ENCODE results near the gene DNAJC8. TPM values are rescaled to one million over a fixed set of nuclear protein-coding genes. Genes with fewer than 3 reads are reported as not detected.
A peak's percentile ranks its signal among the peaks of the same experiment; 100 is the strongest.

Gene DNAJC8
- total RNA-seq, 4 donors from 2014 or later, result 27.4 to 55.1 (median 48.9) TPM

GRCh38 chr1:28267633-28268032, 34.8 kb upstream of the DNAJC8 start:
- intact Hi-C loops (cut with DNase I), result no loop called here
- Histone ChIP-seq H3K9me3 (no peaks in the 10 kb centered on the region), H3K4me3 (no peak overlapping the region), H3K4me1 (peaks cover 0 to 15% (median 0%) of the 10 kb centered on the region in 3 donors), H3K27ac (no peak overlapping the region), H3K27me3 (no peaks in the 10 kb centered on the region), H3K36me3 (peaks cover 5 to 41% (median 7%) of the 10 kb centered on the region in 3 donors)
- WGBS, 2 donors, result 73 to 75% methylated on average over 2 of the region's 2 CpGs
- DNase-seq, result no peak
- TF ChIP-seq POLR2A (IDR thresholded peaks at IDR 0.05), result no peak
- TF ChIP-seq, protein P1, sequence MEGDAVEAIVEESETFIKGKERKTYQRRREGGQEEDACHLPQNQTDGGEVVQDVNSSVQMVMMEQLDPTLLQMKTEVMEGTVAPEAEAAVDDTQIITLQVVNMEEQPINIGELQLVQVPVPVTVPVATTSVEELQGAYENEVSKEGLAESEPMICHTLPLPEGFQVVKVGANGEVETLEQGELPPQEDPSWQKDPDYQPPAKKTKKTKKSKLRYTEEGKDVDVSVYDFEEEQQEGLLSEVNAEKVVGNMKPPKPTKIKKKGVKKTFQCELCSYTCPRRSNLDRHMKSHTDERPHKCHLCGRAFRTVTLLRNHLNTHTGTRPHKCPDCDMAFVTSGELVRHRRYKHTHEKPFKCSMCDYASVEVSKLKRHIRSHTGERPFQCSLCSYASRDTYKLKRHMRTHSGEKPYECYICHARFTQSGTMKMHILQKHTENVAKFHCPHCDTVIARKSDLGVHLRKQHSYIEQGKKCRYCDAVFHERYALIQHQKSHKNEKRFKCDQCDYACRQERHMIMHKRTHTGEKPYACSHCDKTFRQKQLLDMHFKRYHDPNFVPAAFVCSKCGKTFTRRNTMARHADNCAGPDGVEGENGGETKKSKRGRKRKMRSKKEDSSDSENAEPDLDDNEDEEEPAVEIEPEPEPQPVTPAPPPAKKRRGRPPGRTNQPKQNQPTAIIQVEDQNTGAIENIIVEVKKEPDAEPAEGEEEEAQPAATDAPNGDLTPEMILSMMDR (IDR thresholded peaks at IDR 0.05), result no peak

- no peaks in the 10 kb centered on the region for H3K9me3 ChIP-seq
- intact Hi-C loops (cut with DNase I), result no loop called here
- H3K27ac ChIP-seq, result no peak overlapping the region
- H3K36me3 ChIP-seq, result peaks cover 0 to 34% (median under 1%) of the 10 kb centered on the region in 3 donors
- H3K4me1 ChIP-seq, result peaks cover 0 to 20% (median 0%) of the 10 kb centered on the region in 3 donors
- no peak for TF ChIP-seq POLR2A (IDR thresholded peaks at IDR 0.05)
- TF ChIP-seq, protein P1 (IDR thresholded peaks at IDR 0.05), result no peak
- WGBS, 2 donors, result 76 to 94% methylated on average over 2 to 4 of the region's 5 CpGs
- no peaks in the 10 kb centered on the region for H3K27me3 ChIP-seq
- DNase-seq, result no peak
- no peak overlapping the region for H3K4me3 ChIP-seq
Observed at GRCh38 chr1:28266920-28267322, 34.1 kb upstream of the DNAJC8 start.

GRCh38 chr1:28265577-28265976, 32.7 kb upstream of the DNAJC8 start:
- intact Hi-C loops (cut with DNase I), result no loop called here
- Histone ChIP-seq H3K9me3 (no peaks in the 10 kb centered on the region), H3K27ac (no peak overlapping the region), H3K4me1 (peaks cover 5 to 34% (median 9%) of the 10 kb centered on the region in 3 donors), H3K4me3 (no peak overlapping the region), H3K36me3 (peaks cover 0 to 21% (median 0%) of the 10 kb centered on the region in 3 donors), H3K27me3 (no peaks in the 10 kb centered on the region)
- no peak for DNase-seq
- WGBS, 2 donors, result 85 to 87% methylated on average over 8 of the region's 8 CpGs
- TF ChIP-seq POLR2A (IDR thresholded peaks at IDR 0.05), result no peak
- TF ChIP-seq, protein P1 (IDR thresholded peaks at IDR 0.05), result no peak

GRCh38 chr1:28264897-28265296, 32.1 kb upstream of the DNAJC8 start:
- intact Hi-C loops (cut with DNase I), result no loop called here
- Histone ChIP-seq H3K36me3 (peaks cover 0 to 14% (median 0%) of the 10 kb centered on the region in 3 donors), H3K4me3 (no peak overlapping the region), H3K4me1 (peaks cover 6 to 38% (median 9%) of the 10 kb centered on the region in 3 donors), H3K27me3 (no peaks in the 10 kb centered on the region), H3K27ac (no peak overlapping the region), H3K9me3 (no peaks in the 10 kb centered on the region)
- WGBS, 2 donors, result 80% methylated on average over 1 of the region's 1 CpG; no CpG with 5 or more reads in 1 of the 2 donors
- no peak for DNase-seq
- TF ChIP-seq POLR2A (IDR thresholded peaks at IDR 0.05), result no peak
- TF ChIP-seq, protein P1 (IDR thresholded peaks at IDR 0.05), result no peak

GRCh38 chr1:28260803-28261174, 28.0 kb upstream of the DNAJC8 start:
- Histone ChIP-seq H3K4me3 (peak overlapping the region; percentile 83 to 98 (median 92)), H3K27me3 (no peaks in the 10 kb centered on the region), H3K36me3 (no peaks in the 10 kb centered on the region), H3K9me3 (no peaks in the 10 kb centered on the region), H3K27ac (peak overlapping the region in 3 of 4 donors; percentile 92 to 95 (median 93)), H3K4me1 (peaks cover 12 to 48% (median 17%) of the 10 kb centered on the region in 3 donors)
- TF ChIP-seq, protein P1 (IDR thresholded peaks at IDR 0.05), result no peak
- no peak for TF ChIP-seq POLR2A (IDR thresholded peaks at IDR 0.05)
- intact Hi-C loops (cut with DNase I), result no loop called here
- WGBS, 2 donors, result 45 to 47% methylated on average over 7 of the region's 7 CpGs
- DNase-seq, result no peak
